ENCODE results near the gene G0S2.
A peak's percentile ranks its signal among the peaks of the same experiment; 100 is the strongest.

G0S2 gene

GRCh38 chr1:209646558-209646957, 28.7 kb upstream of the G0S2 start:
- Mint-ChIP-seq H3K27ac (peak overlapping the region; percentile 89 to 94 (median 93)), H3K36me3 (ENCODE audit: low read depth) (no peaks in the 10 kb centered on the region), H3K4me3 (peak overlapping the region in 1 of 3 experiments; percentile 47), H3K9me3 (no peaks in the 10 kb centered on the region), H3K27me3 (ENCODE audit: low read depth) (peaks cover 3% of the 10 kb centered on the region), H3K4me1 (peaks cover 76% of the 10 kb centered on the region)
- peak in 1 of 3 experiments; percentile 15 for TF ChIP-seq CTCF (IDR thresholded peaks at IDR 0.05; ENCODE audit: unreplicated experiment in 3 of 3)

DNA sequence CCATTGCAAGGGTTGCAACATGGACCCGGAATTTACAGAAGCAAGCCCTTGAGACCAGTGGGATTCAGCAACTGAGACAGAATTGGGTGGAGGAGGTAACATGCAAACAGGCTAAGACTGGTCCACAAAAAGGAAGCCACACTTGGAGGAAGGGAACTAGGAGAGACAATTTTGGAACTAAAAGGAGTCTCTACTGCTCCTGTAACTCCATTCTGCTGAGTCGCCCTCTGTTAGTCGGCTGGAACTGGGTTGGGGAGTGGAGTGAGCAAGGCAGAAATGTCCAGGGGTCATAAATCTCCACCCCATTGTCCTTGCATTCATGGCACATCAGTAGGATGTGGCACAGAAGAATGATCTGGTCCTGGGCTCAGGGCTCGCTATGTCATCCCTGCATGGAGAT, 28.1 kb upstream of the G0S2 start:
- Mint-ChIP-seq H3K4me3 (peak overlapping the region in 2 of 3 experiments; percentile 16 to 29), H3K4me1 (peaks cover 75% of the 10 kb centered on the region), H3K9me3 (no peaks in the 10 kb centered on the region), H3K27me3 (ENCODE audit: low read depth) (peaks cover 4% of the 10 kb centered on the region), H3K36me3 (ENCODE audit: low read depth) (no peaks in the 10 kb centered on the region), H3K27ac (peak overlapping the region; percentile 89 to 94 (median 93))
- TF ChIP-seq CTCF (IDR thresholded peaks at IDR 0.05; ENCODE audit: unreplicated experiment in 3 of 3), result no peak

DNA sequence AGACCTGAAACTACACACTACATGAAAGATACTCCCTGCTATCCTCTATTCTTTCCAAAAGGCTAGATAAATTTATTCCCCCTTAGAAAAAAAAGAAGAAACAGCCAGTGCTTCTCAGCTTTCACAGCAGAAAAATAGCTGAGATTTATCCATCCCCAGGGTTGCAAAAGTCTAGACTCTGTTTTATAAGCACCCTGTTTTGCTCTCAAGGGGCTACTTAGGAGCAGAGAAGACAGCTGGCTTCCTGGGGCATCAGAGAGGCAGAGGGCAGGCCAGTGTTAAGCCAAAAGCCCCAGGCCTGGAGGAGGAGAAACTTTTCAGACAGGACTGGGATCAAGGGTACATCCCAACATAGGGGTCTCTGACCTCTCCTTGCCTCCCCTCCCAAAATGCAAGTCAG, 26.9 kb upstream of the G0S2 start:
- Mint-ChIP-seq H3K36me3 (ENCODE audit: low read depth) (no peaks in the 10 kb centered on the region), H3K27me3 (ENCODE audit: low read depth) (peaks cover 4% of the 10 kb centered on the region), H3K4me1 (peaks cover 75% of the 10 kb centered on the region), H3K9me3 (no peaks in the 10 kb centered on the region), H3K27ac (peak overlapping the region; percentile 73 to 94 (median 93)), H3K4me3 (peak overlapping the region in 2 of 3 experiments; percentile 11 to 17)
- no peak for TF ChIP-seq CTCF (IDR thresholded peaks at IDR 0.05; ENCODE audit: unreplicated experiment in 3 of 3)

- Mint-ChIP-seq H3K27me3 (ENCODE audit: low read depth) (peaks cover 4% of the 10 kb centered on the region), H3K4me3 (peak overlapping the region in 1 of 3 experiments; percentile 8), H3K4me1 (peaks cover 75% of the 10 kb centered on the region), H3K9me3 (no peaks in the 10 kb centered on the region), H3K36me3 (ENCODE audit: low read depth) (no peaks in the 10 kb centered on the region), H3K27ac (peak overlapping the region; percentile 1 to 93 (median 81))
- TF ChIP-seq CTCF (IDR thresholded peaks at IDR 0.05; ENCODE audit: unreplicated experiment in 3 of 3), result no peak
Observed at GRCh38 chr1:209648931-209649776, 26.1 kb upstream of the G0S2 start.

DNA sequence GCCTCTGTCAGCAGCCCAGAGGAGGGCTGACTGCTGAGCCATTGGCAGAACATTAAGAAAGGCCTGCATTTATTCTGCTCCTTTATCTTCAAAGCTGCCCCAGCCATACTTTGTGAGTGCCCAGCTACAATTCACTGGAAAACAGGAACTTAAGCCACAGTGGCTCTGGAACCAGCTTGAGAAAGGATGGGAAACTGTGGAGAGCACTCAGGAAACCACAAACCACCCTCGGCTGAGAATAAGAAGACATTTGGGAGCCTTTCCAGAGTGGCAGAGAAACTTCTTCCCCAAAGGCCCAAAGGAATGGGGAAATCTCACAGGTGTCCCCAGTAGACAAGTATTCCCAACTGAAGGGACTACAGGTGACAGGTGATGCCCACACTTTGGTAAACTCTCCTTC, 24.8 kb upstream of the G0S2 start:
- no peaks in the 10 kb centered on the region for H3K36me3 Mint-ChIP-seq (ENCODE audit: low read depth)
- H3K4me1 Mint-ChIP-seq, result peaks cover 76% of the 10 kb centered on the region
- peaks cover 4% of the 10 kb centered on the region for H3K27me3 Mint-ChIP-seq (ENCODE audit: low read depth)
- H3K27ac Mint-ChIP-seq, result peak overlapping the region in 1 of 3 experiments; percentile 93
- TF ChIP-seq CTCF (IDR thresholded peaks at IDR 0.05; ENCODE audit: unreplicated experiment in 3 of 3), result no peak
- no peaks in the 10 kb centered on the region for H3K9me3 Mint-ChIP-seq
- no peak overlapping the region for H3K4me3 Mint-ChIP-seq
